Loucy (cell line): ENCODE measurements around the gene UCHL1.
A peak's percentile ranks its signal among the peaks of the same experiment; 100 is the strongest.

ENCODE experiments used
- EZH2phosphoT487 ChIP-seq: fragments of 200-600 bp; IDR thresholded peaks from 2 replicates; pipeline ENCODE4 v1.6.1; 2018; ENCODE audit warnings: antibody characterized with exemption, mild to moderate bottlenecking, moderate library complexity, borderline replicate concordance
- TF ChIP-seq, protein P1 (sequence below): fragments of 200-600 bp; sonication (generic); conservative IDR thresholded peaks from 2 replicates; pipeline ENCODE4 v1.5.1; 2014; ENCODE audit warnings: mild to moderate bottlenecking, antibody characterized with exemption, low read length

DNA sequence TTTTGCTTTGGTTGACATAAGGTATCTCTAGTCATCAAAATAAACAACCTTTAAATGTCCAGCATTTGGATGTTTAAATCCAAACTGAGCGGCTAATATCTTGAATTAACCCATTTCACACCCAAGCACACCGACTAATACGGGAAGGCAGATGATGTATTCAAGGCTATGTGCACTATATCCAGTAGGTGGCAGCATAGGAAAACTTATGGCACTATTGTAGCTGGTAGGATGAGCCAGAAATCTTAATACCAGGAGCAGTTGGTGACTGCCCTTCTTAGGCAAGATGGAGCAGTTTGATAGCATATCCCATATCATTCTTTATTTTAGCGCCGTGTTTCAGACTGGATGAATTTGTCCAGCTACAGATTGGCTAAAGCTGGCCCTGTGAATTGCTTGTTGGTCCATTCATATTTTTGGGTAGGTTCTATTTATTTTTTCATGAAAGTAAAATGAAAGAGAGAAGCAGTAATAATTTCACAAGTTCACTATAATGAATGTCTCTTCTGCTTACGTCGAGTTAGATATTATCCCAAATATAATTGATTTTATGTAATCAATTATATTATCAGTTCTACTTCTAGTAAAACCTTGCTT, 24.4 kb downstream of the UCHL1 start:
- TF ChIP-seq EZH2phosphoT487: no peak
- TF ChIP-seq, protein P1, sequence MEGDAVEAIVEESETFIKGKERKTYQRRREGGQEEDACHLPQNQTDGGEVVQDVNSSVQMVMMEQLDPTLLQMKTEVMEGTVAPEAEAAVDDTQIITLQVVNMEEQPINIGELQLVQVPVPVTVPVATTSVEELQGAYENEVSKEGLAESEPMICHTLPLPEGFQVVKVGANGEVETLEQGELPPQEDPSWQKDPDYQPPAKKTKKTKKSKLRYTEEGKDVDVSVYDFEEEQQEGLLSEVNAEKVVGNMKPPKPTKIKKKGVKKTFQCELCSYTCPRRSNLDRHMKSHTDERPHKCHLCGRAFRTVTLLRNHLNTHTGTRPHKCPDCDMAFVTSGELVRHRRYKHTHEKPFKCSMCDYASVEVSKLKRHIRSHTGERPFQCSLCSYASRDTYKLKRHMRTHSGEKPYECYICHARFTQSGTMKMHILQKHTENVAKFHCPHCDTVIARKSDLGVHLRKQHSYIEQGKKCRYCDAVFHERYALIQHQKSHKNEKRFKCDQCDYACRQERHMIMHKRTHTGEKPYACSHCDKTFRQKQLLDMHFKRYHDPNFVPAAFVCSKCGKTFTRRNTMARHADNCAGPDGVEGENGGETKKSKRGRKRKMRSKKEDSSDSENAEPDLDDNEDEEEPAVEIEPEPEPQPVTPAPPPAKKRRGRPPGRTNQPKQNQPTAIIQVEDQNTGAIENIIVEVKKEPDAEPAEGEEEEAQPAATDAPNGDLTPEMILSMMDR: peak; percentile 86
